Hindlimb muscle (tissue), 1 donor: Measurements from ENCODE around the gene OR8A1. TPM values are rescaled to one million over a fixed set of nuclear protein-coding genes. Genes with fewer than 3 reads are reported as not detected.

ENCODE experiments used
- DNase-seq: peaks from one replicate; pipeline ENCODE4 v3.0.0-alpha.2; 2013
- polyA plus RNA-seq: library from polyadenylated mRNA; unstranded; fragments of 120-200 nt; gene quantifications from one replicate; pipeline ENCODE4 v1.2.1, GENCODE V29; 2013; ENCODE audit not compliant: insufficient read length

The OR8A1 gene
- 0.37 TPM for polyA plus RNA-seq

- DNase-seq, result no peak
Observed at GRCh38 chr11:124569697-124570096, at the start of gene OR8A1. OR8A1 (plus strand) TSS chr11:124569997; CDS start chr11:124570120, 123 bp downstream.

DNA sequence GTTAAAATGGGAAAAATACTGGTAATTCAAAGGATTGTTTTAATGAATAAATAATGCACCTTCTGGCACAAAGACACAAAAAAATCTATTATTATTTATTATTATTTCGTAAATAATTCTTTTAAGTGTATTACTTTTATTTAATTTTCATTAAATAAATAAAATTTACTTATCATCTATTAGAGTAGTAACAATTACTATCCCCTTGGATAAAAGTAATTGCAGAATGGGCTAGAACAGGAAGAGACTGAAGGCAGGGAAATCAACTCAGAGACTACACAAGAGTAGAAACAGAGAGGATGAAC is 49.3 kb upstream of the OR8A1 start:
- DNase-seq, result no peak

- no peak for DNase-seq
Observed at GRCh38 chr11:124533626-124534025, 36.2 kb upstream of the OR8A1 start.

GRCh38 chr11:124534051-124534450 is 35.7 kb upstream of the OR8A1 start:
- no peak for DNase-seq

GRCh38 chr11:124535552-124536232 is 34.1 kb upstream of the OR8A1 start:
- no peak for DNase-seq

GRCh38 chr11:124536520-124536919 is 33.3 kb upstream of the OR8A1 start:
- DNase-seq, result no peak

- peak; percentile 33 for DNase-seq
Observed at GRCh38 chr11:124538019-124538418, 31.8 kb upstream of the OR8A1 start.

DNA sequence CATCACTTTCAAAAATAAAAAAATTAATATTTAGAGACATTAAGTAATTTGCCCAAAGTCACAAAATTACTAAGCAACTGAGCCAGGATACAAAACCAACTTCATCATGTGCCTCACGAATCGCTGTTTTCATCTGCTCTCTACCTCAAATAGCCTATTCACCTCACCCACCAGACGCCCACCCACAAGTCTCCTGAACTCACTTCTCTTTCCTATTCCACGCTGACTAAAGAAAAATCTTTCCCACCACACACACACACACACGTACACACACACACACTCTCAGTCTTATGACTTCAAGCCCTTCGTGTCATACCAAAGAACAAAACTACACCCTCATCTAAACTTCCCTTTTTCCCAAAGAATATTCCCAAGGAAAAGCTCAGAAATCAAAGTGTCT is 28.6 kb upstream of the OR8A1 start:
- DNase-seq, result no peak

DNA sequence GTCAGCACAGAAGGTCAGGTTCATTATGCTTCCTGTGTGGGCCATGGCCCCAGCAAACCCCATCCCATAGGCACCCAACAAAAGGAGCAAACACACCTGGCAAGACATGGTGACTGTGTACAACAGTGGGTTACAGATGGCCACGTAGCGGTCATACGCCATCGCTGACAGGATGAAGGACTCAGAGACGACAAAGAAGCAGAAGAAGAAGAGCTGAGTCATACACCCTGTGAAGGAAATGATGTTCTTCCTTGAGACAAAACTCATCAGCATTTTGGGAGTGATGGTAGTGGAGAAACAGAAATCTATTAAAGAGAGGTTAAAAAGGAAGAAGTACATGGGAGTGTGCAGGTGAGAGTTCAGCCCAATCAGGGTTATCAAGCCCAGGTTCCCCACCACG is 26.7 kb upstream of the OR8A1 start:
- DNase-seq, result no peak

- DNase-seq, result no peak
Observed at GRCh38 chr11:124543554-124543953, 26.2 kb upstream of the OR8A1 start, which contains the start of gene OR8B12. OR8B12 (minus strand) TSS chr11:124543654; CDS start chr11:124543654, 0 bp downstream.

DNA sequence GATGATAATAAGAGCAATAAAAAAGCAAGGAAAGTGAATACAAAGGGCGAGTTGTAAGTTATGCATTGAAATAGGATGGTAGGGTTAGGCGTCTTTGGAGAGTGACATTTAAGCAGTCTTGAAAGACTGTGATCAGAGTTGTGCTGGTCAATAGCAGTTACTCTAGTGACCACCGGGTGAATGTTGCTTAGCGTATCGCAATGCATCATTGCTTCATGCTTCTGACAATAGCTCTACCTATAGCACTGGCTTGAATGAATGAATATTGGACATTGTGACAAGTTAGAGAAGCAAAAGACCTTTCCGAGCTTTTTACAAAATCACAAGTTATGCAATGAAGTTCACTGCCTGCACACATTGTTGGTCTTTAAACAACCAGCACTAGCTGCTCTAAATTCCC is 18.6 kb upstream of the OR8A1 start:
- DNase-seq, result no peak

DNA sequence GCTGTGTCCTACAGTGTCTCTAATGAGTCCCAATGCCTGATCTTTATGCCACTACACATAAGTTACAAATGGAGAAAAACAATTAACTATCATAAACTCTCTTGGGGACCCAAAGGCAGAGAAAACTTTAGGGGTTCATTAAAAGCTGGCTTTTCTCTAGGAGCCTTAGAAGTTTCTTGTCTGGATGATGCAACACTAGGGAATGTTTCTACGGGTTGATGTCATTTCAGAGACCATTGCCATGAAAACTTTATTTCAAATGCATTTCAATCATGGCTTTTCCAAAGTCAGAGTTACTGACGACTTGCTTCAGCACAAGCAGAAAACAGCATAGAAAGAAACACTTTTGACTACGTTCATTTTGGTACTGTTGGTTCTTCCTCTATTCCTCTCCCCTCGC is 17.8 kb upstream of the OR8A1 start:
- no peak for DNase-seq

DNA sequence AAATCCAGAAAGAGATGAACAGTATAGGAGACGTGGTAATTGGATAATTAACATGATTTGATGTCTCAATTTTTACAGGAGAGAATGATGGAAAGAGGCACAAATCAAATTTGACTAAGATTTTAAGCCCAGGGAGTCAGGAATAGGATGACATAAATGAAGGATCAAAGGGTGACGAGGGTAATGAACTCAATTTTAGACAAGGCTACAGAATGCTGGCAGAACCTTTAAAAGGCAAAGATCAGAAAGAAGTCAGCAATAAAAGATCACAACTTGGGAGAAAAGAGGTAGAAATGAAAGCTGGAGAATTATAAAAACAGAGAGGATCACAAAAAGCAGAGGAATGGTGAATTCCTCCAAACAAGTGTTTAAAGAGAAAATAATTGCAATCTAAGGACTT is 13.0 kb upstream of the OR8A1 start:
- no peak for DNase-seq

- DNase-seq, result no peak
Observed at GRCh38 chr11:124570160-124570559, 363 bp downstream of the OR8A1 start.

DNA sequence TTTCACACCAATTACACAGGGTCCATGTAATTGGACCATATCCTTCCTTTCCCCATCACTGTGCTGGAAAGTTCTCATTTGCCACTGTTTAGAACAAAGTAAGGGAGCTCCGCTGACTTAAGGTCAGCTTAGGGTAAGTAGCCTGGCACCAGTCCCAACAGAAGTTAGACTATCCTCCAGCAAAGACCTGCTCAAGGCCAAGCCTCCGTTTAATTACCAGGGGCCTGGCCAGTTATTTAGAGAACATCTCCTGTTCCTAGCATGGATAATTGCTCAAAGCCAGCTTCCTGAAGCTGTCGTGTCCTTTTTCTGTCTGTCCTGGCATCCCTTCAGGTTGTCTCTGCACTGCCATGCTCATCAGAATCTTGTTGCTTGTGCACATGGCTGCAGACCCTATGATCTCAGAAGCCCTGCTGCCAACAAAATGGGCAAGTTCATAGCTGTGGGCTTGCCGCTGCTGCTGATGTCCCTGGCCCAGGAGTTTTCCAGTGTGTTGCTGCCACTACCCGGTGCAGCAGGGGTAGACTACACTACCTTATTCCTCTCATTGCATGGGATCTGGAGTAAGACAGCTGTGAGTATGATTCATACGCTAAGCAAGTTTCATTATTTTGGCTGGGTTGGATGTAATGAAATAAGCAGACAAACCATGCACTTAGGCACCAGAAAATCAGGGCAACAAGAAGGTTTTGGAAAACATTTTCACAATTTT is 8.1 kb downstream of the OR8A1 start:
- DNase-seq, result peak; percentile 17

- no peak for DNase-seq
Observed at GRCh38 chr11:124578761-124579160, 9.0 kb downstream of the OR8A1 start.

- DNase-seq, result no peak
Observed at GRCh38 chr11:124581817-124582216, 12.0 kb downstream of the OR8A1 start.

DNA sequence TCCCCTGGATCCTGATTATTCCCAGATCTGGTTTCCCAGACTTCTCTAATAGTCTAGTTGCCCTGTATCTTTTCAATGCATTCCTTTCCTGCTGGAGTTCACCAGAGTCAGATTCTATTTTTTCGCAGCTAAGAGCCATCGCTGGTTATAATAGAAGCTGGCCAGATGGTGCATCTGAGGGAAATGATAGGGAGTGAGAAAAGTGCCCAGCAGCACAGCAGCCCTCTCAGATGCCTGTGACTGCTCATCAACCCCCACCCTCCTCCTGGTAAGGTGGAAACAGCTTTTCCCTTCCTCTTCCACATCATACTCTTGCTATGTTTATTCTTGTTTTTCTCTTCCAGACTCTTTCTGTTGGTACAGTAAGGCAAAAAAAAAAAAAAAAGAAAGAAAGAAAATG is 12.8 kb downstream of the OR8A1 start:
- no peak for DNase-seq

GRCh38 chr11:124583781-124584180 is 14.0 kb downstream of the OR8A1 start:
- DNase-seq, result no peak

DNA sequence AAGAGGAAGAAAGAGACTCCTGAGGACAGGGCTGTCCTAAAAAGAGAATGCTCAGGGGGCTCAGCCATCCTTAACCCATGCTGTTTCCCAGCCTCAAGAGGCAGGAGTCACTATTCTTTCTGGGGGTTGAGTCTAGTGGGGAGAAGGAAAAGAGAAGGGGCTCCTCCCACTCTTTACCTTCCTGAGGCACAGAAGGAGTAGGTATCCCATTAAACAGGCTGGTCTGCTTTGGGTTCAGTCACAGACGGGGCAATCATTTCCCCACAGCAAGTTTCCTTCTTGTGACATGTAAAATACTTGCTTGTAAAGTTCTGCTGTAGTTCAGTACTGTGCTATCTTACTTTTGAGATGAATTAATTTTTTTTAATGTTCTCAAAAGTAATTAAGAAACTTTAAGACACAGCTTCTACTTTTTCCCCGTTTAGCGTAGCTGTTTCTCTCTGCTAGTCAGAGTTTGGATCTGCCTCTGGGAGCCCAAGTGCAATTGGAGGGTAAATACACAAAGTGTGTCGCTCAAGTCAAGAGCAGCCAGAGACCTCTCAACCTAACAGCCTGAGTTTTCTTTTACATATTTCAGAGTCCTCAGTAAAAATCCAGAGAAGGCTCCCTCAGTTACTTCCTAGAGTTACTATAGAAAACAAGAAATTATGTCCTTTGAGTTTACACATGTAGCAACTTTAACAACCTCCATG is 15.0 kb downstream of the OR8A1 start:
- no peak for DNase-seq

DNA sequence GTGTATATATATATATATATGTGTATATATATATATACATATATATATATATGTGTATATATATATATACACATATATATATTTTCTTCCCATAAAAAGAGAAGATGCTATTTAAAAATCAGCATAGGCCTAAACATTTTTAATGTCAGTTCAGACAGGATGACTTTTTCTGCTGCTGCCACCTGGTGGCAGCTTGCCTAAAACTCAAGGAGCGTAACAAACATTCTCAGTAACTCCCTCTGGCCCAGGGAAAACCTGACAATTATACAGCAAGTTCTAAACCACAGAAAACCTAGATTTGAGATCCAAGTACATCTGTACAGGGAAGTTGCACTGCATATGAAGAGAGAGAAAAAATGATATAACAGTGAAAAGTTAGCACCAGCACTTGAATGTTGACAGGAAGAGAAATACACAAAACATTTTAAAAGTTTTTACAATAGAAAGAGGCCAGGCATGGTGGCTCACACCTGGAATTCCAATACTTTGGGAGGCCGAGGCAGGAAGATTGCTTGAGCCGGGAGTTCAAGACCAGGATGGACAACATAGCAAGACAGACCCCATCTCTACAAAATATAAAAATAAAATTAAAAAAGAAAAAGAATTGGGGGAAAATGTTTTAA is 16.6 kb downstream of the OR8A1 start:
- DNase-seq, result peak; percentile 68

DNA sequence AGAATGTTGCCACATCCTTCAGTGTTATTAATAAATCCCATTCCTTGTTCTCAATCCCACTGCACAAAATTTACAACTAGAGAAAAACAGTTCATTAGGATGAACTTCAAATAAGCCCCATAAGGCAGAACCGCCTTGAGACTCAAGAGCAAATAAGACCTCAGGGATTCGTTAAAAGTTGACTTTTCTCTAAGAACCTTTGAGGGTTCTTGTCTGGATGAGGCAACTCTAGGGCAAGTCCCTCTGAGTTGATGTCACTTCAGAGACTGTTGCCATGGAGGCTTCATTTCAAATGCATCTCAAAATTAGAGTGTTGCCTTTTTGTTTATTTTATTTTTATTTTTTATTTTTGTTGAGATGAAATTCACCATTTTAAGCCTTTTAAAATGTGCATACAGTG is 21.6 kb downstream of the OR8A1 start:
- DNase-seq, result no peak

GRCh38 chr11:124592627-124593026 is 22.8 kb downstream of the OR8A1 start:
- no peak for DNase-seq
